Effector CD8-positive, alpha-beta T cell (primary cell): ENCODE results near the gene BRPF1.

ENCODE experiments used
- DNase-seq: peaks from one replicate; lab custom pipeline; 2025; lab: John Stamatoyannopoulos, UW

The BRPF1 gene

DNA sequence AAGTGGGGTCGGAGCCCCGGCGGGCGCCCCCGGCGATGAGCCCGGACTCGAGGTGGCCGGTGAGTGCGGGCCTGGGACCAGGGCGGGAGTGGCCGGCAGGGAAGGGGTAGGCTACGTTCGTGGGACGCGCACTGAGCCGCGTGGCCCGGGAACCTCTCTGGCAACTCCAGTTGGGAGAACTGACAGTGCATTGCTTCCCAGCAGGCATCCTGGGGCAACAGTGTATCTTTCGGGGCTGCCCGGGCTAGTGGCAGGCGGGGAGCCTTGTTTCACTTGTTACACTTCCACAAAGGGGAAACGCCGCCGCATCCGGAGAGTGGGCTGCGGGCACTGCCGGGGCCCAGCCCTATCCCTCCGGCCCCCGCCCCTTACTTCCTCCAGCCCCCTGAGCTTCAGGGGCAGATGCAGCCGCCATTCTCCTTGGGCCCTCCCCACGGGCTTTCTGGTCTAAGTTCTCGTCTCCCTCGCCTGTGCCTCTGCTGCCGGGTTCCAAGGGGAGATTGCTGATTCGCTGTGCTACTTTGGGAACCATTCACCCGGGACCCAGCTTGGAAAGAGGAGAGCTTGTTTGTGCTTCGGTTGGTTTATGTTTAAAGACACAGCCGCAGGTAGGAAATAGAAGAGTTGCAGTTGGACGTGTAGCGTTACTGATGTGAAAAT lies 675 bp downstream of the BRPF1 start:
- peak; percentile 22 for DNase-seq

GRCh38 chr3:9732740-9733115 lies 1.2 kb downstream of the BRPF1 start:
- DNase-seq, result no peak

- DNase-seq, result no peak
Measured at GRCh38 chr3:9736831-9737230, 5.3 kb downstream of the BRPF1 start.

DNA sequence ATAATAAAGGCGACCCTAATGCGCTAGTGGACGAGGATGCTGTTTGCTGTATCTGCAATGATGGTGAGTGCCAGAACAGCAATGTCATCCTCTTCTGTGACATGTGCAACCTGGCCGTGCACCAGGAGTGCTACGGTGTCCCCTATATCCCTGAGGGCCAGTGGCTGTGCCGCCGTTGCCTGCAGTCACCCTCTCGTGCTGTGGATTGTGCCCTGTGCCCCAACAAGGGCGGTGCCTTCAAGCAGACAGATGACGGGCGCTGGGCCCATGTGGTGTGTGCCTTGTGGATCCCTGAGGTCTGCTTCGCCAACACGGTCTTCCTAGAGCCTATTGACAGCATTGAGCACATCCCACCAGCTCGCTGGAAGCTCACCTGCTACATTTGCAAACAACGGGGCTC lies 7.6 kb downstream of the BRPF1 start:
- DNase-seq, result no peak

- no peak for DNase-seq
Measured at GRCh38 chr3:9742560-9742959, 11.0 kb downstream of the BRPF1 start.

GRCh38 chr3:9743548-9743947 lies 12.0 kb downstream of the BRPF1 start:
- no peak for DNase-seq

GRCh38 chr3:9744162-9744561 lies 12.6 kb downstream of the BRPF1 start:
- DNase-seq, result no peak

GRCh38 chr3:9745521-9745920 lies 14.0 kb downstream of the BRPF1 start:
- DNase-seq, result no peak

DNA sequence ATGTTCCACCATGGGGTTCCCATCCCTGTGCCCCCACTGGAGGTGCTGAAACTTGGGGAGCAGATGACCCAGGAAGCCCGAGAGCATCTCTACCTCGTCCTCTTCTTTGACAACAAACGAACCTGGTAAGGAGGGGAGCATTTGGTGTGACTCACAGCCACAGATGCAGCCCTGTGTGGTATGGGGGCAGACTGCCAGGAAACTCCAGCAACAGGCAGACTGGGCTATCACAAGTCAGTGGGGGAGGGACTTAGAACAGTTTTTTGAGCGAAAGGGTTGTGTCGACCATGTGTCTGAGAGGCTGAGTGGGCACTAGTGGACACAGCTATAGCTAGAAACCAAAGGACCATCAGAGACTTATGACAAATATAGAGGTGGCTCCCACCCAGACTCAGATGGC lies 14.8 kb downstream of the BRPF1 start:
- no peak for DNase-seq

GRCh38 chr3:9747267-9747666 lies 15.7 kb downstream of the BRPF1 start:
- no peak for DNase-seq

DNA sequence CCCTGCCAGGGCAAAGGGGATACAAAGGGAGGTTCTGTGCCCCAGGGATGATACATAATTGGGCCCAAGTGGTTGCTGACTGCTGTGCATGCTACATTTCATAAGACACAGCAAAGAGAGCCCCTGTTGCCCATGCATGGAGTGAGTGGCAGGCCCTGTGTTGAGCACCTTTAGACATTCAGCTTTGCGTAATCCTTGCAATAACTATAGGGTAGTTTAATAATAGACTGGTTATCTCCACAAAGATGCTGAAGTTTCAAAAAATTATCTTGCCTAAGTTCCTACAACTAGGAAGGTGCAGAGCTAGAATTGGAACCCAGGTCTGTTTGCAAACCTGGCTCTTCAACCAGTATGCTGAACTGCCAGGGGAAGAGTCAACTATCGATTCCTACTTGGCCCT lies 16.5 kb downstream of the BRPF1 start:
- no peak for DNase-seq

- no peak for DNase-seq
Measured at GRCh38 chr3:9749296-9749644, 17.7 kb downstream of the BRPF1 start.

DNA sequence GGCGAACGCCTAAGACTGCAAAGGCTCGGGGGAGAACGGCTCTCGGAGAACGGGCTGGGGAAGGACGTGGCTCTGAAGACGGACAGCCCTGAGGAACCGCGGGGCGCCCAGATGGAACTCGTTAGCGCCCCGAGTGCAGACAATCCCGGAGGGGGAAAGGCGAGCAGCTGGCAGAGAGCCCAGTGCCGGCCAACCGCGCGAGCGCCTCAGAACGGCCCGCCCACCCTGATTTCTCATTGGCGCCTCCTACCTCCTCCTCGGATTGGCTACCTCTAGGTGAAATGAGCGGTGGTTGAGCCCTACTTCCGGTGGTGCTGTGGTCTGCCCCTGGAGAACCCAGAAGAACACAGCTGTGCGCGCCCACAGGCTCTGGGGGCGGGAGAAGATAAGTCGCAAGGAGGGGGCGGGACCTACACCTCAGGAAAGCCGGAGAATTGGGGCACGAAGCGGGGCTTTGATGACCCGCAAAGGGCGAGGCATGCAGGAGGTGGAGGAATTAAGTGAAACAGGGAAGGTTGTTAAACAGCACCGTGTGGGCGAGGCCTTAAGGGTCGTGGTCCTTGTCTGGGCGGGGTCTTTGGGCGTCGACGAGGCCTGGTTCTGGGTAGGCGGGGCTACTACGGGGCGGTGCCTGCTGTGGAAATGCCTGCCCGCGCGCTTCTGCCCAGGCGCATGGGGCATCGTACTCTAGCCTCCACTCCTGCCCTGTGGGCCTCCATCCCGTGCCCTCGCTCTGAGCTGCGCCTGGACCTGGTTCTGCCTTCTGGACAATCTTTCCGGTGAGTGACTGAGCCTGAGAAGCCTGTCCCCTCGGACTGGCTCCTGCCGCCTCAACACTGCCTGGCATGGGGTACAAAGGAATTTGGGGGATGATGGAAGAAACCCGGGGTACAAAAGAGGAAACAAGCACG lies 18.4 kb downstream of the BRPF1 start, which contains the start of gene OGG1:
OGG1 (plus strand) TSS at position 308 of the 911 bp plus-strand sequence; CDS start at position 643, 335 bp downstream.
- peak; percentile 92 for DNase-seq

GRCh38 chr3:9750556-9751411 lies 19.2 kb downstream of the BRPF1 start:
- DNase-seq, result no peak

DNA sequence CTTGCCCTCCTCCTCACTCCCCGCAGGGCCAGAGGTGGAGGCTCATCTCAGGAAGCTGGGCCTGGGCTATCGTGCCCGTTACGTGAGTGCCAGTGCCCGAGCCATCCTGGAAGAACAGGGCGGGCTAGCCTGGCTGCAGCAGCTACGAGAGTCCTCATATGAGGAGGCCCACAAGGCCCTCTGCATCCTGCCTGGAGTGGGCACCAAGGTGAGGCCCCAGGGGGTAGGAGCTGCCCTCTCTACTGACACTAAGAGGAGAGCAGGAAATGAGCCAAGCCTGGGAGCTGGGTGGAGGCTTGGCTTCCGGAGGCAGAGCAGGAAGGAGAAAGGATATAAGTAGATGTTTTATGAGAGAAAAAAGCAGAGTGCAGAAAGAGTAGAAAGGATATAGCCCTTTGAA lies 23.1 kb downstream of the BRPF1 start:
- no peak for DNase-seq

DNA sequence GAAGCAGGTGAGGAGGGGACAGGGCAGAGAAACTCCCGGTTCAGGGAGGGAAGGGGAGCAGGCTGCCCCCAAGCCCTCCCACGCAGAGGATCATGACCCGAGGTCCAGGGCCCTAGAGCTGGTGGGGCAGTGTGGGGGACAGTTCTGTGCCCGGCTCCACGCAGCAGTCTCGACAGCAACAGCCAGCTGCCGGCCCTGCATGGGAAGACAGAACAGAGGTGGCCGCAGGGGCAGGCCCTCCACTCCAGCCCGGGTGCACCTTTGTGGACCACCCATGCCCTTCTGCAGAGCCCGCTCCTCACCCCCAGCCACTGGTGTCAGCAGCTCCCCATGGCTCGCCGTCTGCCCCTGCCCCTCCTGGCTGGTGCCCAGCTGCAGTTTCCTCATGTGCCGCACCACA lies 25.9 kb downstream of the BRPF1 start:
- no peak for DNase-seq

DNA sequence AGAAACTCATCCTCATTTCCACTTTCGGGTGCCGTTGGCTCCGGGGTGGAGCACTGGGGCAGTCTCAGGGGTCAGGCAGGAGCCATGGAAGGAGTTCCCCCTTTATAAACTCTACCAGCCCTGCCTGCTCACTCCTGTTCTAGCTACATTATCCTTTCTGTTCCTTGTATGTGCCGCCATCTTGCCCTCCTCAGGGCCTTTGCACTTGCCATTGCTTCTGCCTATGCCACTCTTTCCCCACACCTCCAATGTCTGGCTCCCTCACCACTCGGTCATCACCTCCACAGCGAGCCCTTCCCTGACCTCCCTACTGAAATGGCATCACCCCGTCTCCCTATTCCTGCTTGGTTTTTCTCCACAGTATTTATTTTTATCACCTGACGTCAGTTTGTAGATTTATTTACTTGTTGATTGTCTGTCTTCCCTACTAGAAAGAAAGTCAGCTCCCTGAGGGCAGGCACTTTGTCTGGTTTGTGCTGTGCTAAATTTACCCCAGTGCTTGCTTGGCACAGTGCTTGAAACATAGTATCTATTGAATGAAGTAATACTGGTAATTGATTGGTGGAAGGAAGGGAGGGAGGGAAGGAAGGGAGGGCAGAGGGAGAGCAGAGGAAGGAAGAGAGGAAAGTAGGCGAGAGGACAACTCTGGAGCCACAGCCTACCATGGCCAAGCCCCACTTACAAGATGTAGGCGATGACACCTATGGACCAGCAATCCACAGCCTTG lies 29.4 kb downstream of the BRPF1 start:
- no peak for DNase-seq

- no peak for DNase-seq
Measured at GRCh38 chr3:9761919-9762318, 30.4 kb downstream of the BRPF1 start.

DNA sequence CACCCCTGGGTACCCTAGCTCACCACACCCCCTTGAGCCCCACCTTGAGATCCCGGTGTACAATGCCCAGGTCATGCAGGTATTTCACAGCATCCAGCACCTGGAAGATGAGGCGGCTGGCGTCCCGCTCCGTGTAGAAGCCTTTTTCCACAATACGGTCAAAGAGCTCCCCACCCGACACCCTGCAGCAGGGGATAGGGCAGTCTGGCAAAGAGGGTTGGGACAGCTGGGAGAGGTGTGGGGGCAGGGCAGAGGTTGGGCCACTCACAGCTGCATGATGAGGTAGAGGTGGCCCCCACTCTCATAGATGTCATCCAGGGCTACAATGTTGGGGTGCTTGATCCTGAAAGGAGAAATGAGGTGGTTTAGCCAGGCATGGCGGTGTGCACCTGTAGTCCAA lies 31.3 kb downstream of the BRPF1 start:
- DNase-seq, result no peak

DNA sequence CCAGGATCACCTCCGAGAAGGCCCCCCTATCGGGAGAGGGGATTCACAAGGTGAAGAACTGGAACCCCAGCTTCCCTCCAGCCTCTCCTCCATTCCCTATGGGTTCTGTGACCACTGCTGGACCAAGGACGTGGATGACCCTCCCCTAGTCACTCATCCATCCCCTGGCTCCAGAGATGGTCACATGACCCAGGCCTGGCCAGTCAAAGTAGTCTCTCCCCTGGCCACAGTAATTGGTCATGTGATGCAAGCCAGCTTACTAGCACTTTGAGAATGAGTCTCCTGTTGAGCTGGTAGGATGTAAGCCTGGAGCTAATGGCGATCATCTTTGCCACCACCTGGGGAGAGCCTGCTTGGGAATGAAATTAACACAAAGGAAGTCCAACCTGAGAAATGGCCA lies 34.3 kb downstream of the BRPF1 start:
- no peak for DNase-seq

GRCh38 chr3:9767418-9767817 lies 35.9 kb downstream of the BRPF1 start:
- DNase-seq, result no peak
